ENCODE data around the gene WDFY3.

- TF ChIP-seq EZH2 (IDR thresholded peaks at IDR 0.05; ENCODE audit: low read length) (no peak), CTCF (optimal IDR thresholded peaks at IDR 0.05 in 1 of 3, IDR thresholded peaks at IDR 0.05 in 1 of 3, conservative IDR thresholded peaks at IDR 0.05 in 1 of 3; ENCODE audit: extremely low read depth in 1 of 3, insufficient read depth in 2 of 3, low read length in 3 of 3) (no peak)
Measured at GRCh38 chr4:84626673-84627072, 339.8 kb downstream of the WDFY3 start.
